Measurements from ENCODE around the gene RIPOR1. TPM values are rescaled to one million over a fixed set of nuclear protein-coding genes. Genes with fewer than 3 reads are reported as not detected.

Gene RIPOR1
- 13.0 and 46.4 TPM in 2 replicates for total RNA-seq

DNA sequence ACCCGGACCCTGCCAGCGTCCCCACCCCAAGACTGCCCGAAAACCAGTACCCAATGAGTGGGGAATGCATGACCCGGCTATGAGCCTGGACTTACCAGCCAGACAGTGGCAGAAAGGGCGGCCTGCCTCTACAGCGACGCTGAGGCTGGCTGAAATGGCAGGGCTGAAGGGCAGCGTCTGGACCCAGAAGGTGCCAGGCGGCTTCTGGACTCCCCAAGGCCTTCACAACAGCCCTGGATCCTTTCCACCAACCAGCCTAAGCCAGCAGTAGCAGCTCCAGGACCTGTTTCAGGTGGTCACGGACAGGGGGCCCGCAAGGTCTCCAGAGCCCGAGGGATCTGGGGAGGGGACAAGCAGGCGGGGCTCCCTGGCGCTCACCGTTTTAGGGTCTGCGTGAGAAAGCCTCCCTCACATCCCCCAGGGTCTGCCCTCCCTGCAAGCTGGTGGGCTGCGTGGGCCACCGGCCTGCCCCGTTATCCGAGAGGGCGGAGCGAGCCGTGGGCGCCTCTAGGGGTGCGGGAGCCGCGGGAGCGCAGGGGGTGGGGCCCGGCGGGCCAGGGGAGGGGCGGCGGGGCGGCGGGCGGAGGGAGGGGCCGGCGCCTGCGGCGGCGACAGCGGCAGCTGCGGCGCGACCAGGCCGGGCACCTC is at the start of gene RIPOR1:
Gene RIPOR1, plus strand, starts transcription at position 608 of the 648 bp plus-strand sequence. CDS start 9,618 bp downstream, outside the sequence.

DNA sequence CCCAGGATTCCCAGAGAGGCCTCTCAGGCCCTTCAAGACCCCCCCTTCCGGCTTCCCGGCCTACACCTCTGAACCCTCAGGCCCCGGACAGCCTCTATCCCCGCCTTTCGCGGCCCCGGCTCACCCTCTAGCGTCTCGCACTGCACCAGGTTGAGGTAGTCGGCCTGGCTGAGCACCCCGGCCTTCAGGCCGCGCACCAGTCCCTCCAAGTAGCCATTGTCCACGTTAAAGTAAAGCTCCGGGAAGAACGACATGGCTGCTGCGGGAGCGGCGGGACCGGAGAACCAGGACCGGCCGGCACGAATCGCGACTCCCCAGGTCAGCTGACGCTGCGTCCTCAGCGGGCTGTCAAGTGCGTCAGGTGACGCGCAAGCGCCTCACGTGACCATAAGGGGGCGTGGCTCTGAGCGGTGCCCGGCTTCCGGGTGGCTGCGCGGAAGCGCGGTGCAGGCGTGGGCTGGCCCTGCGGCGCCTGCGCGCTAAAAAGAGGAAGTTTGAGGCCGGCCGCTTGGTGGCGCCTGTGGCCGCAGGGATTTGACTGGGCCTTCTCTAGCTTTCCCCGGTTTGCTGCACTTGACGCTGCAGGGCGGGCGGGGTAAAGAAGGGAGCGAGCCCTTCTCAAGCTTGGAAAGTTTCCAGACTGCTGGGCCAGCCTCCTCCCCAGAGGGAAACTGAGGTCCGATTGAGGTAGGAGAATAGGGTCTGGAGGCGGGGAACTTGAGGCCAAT is 47.6 kb upstream of the RIPOR1 start, which contains the start of gene ATP6V0D1:
Gene ATP6V0D1, minus strand, starts transcription at position 325 of the 728 bp plus-strand sequence. Its CDS starts 71 bp downstream, at position 254.

GRCh38 chr16:67483150-67483549 is 45.5 kb upstream of the RIPOR1 start, which contains the start of gene AGRP:
AGRP (minus strand) TSS chr16:67483547; CDS start chr16:67483398, 149 bp downstream.

GRCh38 chr16:67562526-67562917 is 33.9 kb downstream of the RIPOR1 start, which contains the start of gene CTCF:
CTCF (plus strand) TSS chr16:67562526; CDS start chr16:67610833, 48,307 bp downstream.

Other genes with a start within 250 kb of the RIPOR1 start
- gene PLEKHG4, start 249.3 kb upstream of the RIPOR1 start, total RNA-seq = 3.1 and 17.8 TPM in 2 replicates
- not detected in 2 replicates for gene KCTD19, start 202.1 kb upstream of the RIPOR1 start, total RNA-seq
- gene LRRC36, start 202.0 kb upstream of the RIPOR1 start, total RNA-seq = not detected in 2 replicates
- under 0.01 and 0.14 TPM in 2 replicates for gene TPPP3, start 135.3 kb upstream of the RIPOR1 start, total RNA-seq
- 1.4 and 5.3 TPM in 2 replicates for gene ZDHHC1, start 112.4 kb upstream of the RIPOR1 start, total RNA-seq
- gene HSD11B2, start 97.7 kb upstream of the RIPOR1 start, total RNA-seq = 1.4 and 4.6 TPM in 2 replicates
- gene ATP6V0D1, start 47.7 kb upstream of the RIPOR1 start, total RNA-seq = 62.2 and 109 TPM in 2 replicates
- not detected in 2 replicates for gene AGRP, start 45.3 kb upstream of the RIPOR1 start, total RNA-seq
- 33.5 and 36.4 TPM in 2 replicates for gene CTCF, start 33.7 kb downstream of the RIPOR1 start, total RNA-seq
- under 0.01 and 0.07 TPM in 2 replicates for gene CARMIL2, start 116.3 kb downstream of the RIPOR1 start, total RNA-seq
- gene ACD, start 131.4 kb downstream of the RIPOR1 start, total RNA-seq = 10.3 and 13.8 TPM in 2 replicates
- gene PARD6A, start 132.1 kb downstream of the RIPOR1 start, total RNA-seq = 0.57 and 5.8 TPM in 2 replicates
- gene ENKD1, start 137.9 kb downstream of the RIPOR1 start, total RNA-seq = 13.2 and 17.4 TPM in 2 replicates
- 0.34 and 0.85 TPM in 2 replicates for gene C16orf86, start 138.0 kb downstream of the RIPOR1 start, total RNA-seq
- gene GFOD2, start 190.5 kb downstream of the RIPOR1 start, total RNA-seq = 15.4 and 23.6 TPM in 2 replicates